ENCODE measurements around the gene DHX30.

- TF ChIP-seq CTCF (conservative IDR thresholded peaks at IDR 0.05; ENCODE audit: low read depth, low read length) (no peak), CEBPB (IDR thresholded peaks at IDR 0.05; ENCODE audit: low read depth, low read length) (no peak), FOS (IDR thresholded peaks at IDR 0.05; ENCODE audit: low read depth, low read length) (no peak), MXI1 (IDR thresholded peaks at IDR 0.05; ENCODE audit: borderline replicate concordance, low read depth, low read length) (no peak)
Measured at GRCh38 chr3:47882338-47882737, 79.4 kb downstream of the DHX30 start.

Data from IMR-90 (cell line).